H1 (cell line): ENCODE results near the gene GALNT1. TPM values are rescaled to one million over a fixed set of nuclear protein-coding genes. Genes with fewer than 3 reads are reported as not detected.

Experiments used
- CBX8 ChIP-seq: fragments of 300-800, 300-1000 bp; sonication (generic); IDR thresholded peaks from 2 replicates; pipeline ENCODE4 v1.7.1; 2016; ENCODE audit warnings: low read depth, low read length, borderline replicate concordance
- CTBP2 ChIP-seq: IDR thresholded peaks from 2 replicates; pipeline ENCODE4 v1.7.0; 2011; ENCODE audit warnings: borderline replicate concordance, mild to moderate bottlenecking, moderate library complexity, mixed read lengths, low read length; ENCODE audit not compliant: insufficient read depth, insufficient read length
- NANOG ChIP-seq: IDR thresholded peaks from 2 replicates; pipeline ENCODE4 v1.6.1; 2011; ENCODE audit warnings: low read length, low read depth, mild to moderate bottlenecking, inconsistent platforms; ENCODE audit not compliant: insufficient read depth, poor library complexity, severe bottlenecking
- POLR2A ChIP-seq, 2 experiments: IDR thresholded peaks; 1 replicate in 1 of 2; 2 replicates in 1 of 2; pipeline ENCODE4 v1.6.1; 2011; ENCODE audit warnings: low read depth in 2 of 2, low read length in 2 of 2, mild to moderate bottlenecking in 2 of 2; ENCODE audit errors: control extremely low read depth in 1 of 2
- RAD21 ChIP-seq, 2 experiments: IDR thresholded peaks in 1 of 2; conservative IDR thresholded peaks in 1 of 2; 2 replicates each; pipeline ENCODE4 v1.6.1; 2011; ENCODE audit warnings: low read depth in 2 of 2, low read length in 2 of 2, improper control_type of control experiment in 1 of 2, inconsistent platforms in 1 of 2, mild to moderate bottlenecking in 1 of 2, moderate library complexity in 1 of 2
- RNF2 ChIP-seq: fragments of 200-900, 300-1000 bp; sonication (generic); IDR thresholded peaks from 2 replicates; pipeline ENCODE4 v1.7.1; 2016; ENCODE audit warnings: borderline replicate concordance, low read depth, mild to moderate bottlenecking, antibody characterized with exemption, low read length; ENCODE audit not compliant: poor library complexity, severe bottlenecking; ENCODE audit errors: missing control alignments
- SIN3A ChIP-seq, 2 experiments: IDR thresholded peaks in 1 of 2; conservative IDR thresholded peaks in 1 of 2; 2 replicates each; pipeline ENCODE4 v1.6.1; 2011 to 2012; ENCODE audit warnings: low read length in 2 of 2, improper control_type of control experiment in 1 of 2, low read depth in 1 of 2, mild to moderate bottlenecking in 1 of 2
- polyA plus RNA-seq, 7 experiments: library from polyadenylated mRNA; depleted of rRNA in 3 of 7; stranded (reverse) in 5 of 7; unstranded in 2 of 7; fragments of >200 nt in 5 of 7; fragments of 200-250 nt in 2 of 7; gene quantifications; 1 replicate in 5 of 7; 2 replicates in 1 of 7; 4 replicates in 1 of 7; pipeline versions ENCODE4 v1.2.1 to v1.2.3, GENCODE V29; 2011 to 2013; ENCODE audit warnings: missing spikeins in 2 of 7, mixed read lengths in 2 of 7
- total RNA-seq: library from RNA; stranded (reverse); fragmentation: NEBNext Ultra II Directional; extraction: Animal tissue kit (Norgen Biotek cat#: 25700); gene quantifications from 2 replicates; pipeline ENCODE4 v1.2.1, GENCODE V29; 2021
- TF ChIP-seq, protein P1 (sequence below): fragments of 300-600 bp; sonication (generic); IDR thresholded peaks from 2 replicates; pipeline ENCODE4 v1.7.1; 2012; ENCODE audit warnings: low read length, moderate library complexity, mild to moderate bottlenecking, inconsistent platforms; ENCODE audit not compliant: insufficient replicate concordance

The GALNT1 gene
- total and polyA plus RNA-seq, 2 of the 8 experiments (the other 6 are each of a cell fraction or from before 2014, with no cell fraction given): 22.4 to 101 TPM

DNA sequence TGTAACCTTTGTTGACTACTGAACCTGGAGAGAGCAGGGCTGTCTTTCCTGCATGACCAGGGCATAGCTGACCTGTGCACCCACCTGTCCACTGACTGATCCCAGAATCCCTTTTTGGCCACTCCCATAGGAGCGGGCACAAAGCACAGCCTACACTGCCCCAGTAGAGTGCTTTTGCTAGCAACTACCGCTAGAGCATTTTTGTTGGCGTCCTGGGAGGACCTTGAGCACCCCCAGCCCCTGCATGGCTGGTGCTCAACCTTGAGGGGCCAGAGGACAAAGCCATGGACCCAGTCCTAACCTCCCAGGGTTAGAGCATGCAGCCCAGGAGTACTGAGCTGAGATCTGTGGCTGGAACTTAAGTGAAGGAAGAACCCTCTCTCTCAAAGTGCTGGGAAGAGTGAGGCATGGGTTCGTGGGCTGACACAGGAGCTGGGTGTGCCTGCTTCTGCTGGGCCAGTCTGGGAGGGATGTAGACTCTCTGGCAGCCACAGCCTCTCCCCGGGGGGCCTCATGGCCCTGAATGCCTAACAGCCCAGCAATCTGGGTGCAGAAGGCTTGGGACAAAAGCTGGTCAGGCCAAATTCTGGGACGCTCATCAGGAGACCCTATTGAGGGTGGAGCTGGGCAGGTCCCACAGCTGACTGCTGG, 140.0 kb downstream of the GALNT1 start (continued):
- TF ChIP-seq, protein P1, sequence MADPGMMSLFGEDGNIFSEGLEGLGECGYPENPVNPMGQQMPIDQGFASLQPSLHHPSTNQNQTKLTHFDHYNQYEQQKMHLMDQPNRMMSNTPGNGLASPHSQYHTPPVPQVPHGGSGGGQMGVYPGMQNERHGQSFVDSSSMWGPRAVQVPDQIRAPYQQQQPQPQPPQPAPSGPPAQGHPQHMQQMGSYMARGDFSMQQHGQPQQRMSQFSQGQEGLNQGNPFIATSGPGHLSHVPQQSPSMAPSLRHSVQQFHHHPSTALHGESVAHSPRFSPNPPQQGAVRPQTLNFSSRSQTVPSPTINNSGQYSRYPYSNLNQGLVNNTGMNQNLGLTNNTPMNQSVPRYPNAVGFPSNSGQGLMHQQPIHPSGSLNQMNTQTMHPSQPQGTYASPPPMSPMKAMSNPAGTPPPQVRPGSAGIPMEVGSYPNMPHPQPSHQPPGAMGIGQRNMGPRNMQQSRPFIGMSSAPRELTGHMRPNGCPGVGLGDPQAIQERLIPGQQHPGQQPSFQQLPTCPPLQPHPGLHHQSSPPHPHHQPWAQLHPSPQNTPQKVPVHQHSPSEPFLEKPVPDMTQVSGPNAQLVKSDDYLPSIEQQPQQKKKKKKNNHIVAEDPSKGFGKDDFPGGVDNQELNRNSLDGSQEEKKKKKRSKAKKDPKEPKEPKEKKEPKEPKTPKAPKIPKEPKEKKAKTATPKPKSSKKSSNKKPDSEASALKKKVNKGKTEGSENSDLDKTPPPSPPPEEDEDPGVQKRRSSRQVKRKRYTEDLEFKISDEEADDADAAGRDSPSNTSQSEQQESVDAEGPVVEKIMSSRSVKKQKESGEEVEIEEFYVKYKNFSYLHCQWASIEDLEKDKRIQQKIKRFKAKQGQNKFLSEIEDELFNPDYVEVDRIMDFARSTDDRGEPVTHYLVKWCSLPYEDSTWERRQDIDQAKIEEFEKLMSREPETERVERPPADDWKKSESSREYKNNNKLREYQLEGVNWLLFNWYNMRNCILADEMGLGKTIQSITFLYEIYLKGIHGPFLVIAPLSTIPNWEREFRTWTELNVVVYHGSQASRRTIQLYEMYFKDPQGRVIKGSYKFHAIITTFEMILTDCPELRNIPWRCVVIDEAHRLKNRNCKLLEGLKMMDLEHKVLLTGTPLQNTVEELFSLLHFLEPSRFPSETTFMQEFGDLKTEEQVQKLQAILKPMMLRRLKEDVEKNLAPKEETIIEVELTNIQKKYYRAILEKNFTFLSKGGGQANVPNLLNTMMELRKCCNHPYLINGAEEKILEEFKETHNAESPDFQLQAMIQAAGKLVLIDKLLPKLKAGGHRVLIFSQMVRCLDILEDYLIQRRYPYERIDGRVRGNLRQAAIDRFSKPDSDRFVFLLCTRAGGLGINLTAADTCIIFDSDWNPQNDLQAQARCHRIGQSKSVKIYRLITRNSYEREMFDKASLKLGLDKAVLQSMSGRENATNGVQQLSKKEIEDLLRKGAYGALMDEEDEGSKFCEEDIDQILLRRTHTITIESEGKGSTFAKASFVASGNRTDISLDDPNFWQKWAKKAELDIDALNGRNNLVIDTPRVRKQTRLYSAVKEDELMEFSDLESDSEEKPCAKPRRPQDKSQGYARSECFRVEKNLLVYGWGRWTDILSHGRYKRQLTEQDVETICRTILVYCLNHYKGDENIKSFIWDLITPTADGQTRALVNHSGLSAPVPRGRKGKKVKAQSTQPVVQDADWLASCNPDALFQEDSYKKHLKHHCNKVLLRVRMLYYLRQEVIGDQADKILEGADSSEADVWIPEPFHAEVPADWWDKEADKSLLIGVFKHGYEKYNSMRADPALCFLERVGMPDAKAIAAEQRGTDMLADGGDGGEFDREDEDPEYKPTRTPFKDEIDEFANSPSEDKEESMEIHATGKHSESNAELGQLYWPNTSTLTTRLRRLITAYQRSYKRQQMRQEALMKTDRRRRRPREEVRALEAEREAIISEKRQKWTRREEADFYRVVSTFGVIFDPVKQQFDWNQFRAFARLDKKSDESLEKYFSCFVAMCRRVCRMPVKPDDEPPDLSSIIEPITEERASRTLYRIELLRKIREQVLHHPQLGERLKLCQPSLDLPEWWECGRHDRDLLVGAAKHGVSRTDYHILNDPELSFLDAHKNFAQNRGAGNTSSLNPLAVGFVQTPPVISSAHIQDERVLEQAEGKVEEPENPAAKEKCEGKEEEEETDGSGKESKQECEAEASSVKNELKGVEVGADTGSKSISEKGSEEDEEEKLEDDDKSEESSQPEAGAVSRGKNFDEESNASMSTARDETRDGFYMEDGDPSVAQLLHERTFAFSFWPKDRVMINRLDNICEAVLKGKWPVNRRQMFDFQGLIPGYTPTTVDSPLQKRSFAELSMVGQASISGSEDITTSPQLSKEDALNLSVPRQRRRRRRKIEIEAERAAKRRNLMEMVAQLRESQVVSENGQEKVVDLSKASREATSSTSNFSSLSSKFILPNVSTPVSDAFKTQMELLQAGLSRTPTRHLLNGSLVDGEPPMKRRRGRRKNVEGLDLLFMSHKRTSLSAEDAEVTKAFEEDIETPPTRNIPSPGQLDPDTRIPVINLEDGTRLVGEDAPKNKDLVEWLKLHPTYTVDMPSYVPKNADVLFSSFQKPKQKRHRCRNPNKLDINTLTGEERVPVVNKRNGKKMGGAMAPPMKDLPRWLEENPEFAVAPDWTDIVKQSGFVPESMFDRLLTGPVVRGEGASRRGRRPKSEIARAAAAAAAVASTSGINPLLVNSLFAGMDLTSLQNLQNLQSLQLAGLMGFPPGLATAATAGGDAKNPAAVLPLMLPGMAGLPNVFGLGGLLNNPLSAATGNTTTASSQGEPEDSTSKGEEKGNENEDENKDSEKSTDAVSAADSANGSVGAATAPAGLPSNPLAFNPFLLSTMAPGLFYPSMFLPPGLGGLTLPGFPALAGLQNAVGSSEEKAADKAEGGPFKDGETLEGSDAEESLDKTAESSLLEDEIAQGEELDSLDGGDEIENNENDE: no peak
- TF ChIP-seq SIN3A (conservative IDR thresholded peaks at IDR 0.05 in 1 of 2, IDR thresholded peaks at IDR 0.05 in 1 of 2; ENCODE audit: low read depth in 1 of 2, low read length in 2 of 2) (no peak), RNF2 (no peak), CBX8 (no peak), CTBP2 (no peak), NANOG (no peak), RAD21 (IDR thresholded peaks at IDR 0.05 in 1 of 2, conservative IDR thresholded peaks at IDR 0.05 in 1 of 2; ENCODE audit: low read depth in 2 of 2, low read length in 2 of 2) (no peak), POLR2A (IDR thresholded peaks at IDR 0.05; ENCODE audit: control extremely low read depth in 1 of 2, low read depth in 2 of 2, low read length in 2 of 2) (no peak)
